GM18858 (cell line): Measurements from ENCODE around the gene LRRC61.
A peak's percentile ranks its signal among the peaks of the same experiment; 100 is the strongest.
"Not testable (repeated sequence)": the region's sequence is repeated elsewhere in the genome, so short reads cannot be mapped to it uniquely, and the experiment has no call there.

ENCODE experiments used
- ATAC-seq: cut with Tn5 transposase; IDR thresholded peaks from one replicate; pipeline ENCODE4 v1.9.1; 2021; ENCODE audit not compliant: unreplicated experiment

LRRC61 gene, protein sequence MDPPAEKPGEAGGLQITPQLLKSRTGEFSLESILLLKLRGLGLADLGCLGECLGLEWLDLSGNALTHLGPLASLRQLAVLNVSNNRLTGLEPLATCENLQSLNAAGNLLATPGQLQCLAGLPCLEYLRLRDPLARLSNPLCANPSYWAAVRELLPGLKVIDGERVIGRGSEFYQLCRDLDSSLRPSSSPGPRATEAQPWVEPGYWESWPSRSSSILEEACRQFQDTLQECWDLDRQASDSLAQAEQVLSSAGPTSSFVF

DNA sequence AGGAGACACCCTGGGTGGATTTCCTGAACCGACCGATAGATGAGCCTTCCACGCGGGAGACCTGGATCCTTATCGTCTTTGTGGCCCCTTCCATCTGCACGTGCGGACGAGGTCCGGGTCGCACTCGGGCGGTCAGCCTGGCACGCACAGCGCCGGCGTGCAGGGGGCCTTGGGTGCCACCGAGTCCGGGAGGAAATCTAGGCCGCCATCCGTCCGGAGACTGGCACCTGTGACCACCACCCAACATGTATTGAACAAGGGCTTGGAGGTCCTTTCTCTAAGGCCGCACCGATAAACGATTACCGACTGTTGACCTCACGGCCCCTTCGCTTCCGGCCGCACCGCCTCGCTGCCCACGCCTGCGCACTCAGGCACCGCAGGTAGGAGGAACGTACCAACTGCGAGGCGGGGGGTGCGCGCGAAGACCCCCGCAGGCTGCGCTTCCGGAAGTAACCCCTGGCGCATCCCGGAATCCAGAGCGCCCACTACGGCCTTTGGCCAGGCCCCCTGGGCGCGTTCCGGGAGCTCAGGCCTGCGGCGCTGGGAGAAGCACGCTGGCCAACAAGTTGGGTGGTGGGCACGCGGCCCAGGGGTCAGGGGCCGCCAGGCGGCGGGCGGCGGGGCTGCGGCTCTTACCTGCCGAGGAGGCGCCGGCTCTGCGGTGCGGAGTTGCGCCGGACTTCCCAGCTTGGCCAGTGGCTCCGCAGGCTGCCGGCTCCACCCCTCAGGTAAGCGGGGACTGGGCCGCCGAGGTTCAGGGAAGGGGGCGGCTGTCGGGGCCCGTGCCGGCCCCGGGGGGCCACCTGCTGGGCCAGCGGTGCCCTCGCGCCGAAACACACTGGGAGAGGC, at the start of gene LRRC61, which contains the start of gene ACTR3C:
TSS of gene LRRC61 (plus strand) at position 523 of the 849 bp plus-strand sequence. CDS start 13,507 bp downstream, outside the sequence.
TSS of gene ACTR3C (minus strand) at position 713 of the 849 bp plus-strand sequence. CDS start 28,249 bp downstream, outside the sequence.
- peak; percentile 31 for ATAC-seq

DNA sequence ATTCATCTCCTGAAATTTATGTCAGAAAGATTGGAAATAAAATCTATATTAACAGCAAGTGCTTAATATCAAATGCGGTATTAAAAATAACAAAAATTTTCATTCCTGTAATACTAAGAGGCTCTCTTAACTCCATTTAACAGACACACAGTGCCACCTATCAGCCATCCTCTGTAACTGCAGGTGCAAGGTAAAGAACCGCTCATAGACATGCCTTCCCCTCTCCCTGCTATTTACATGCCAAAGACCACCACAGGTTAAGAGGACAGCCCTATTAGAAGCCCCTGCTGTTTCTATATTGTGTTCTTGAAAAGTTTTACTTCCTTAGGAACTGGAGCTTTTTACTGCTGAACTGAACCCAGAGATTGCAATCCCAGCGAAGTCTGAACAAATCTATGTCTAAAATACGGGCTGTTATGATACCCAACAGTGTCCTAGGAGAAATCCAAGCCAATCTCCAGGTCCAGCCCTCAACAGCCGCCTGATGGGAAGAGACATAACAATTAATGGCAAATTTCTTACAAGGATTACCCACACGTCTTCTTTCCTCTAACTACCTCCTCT, 46.9 kb upstream of the LRRC61 start:
- ATAC-seq, result not testable (repeated sequence)

DNA sequence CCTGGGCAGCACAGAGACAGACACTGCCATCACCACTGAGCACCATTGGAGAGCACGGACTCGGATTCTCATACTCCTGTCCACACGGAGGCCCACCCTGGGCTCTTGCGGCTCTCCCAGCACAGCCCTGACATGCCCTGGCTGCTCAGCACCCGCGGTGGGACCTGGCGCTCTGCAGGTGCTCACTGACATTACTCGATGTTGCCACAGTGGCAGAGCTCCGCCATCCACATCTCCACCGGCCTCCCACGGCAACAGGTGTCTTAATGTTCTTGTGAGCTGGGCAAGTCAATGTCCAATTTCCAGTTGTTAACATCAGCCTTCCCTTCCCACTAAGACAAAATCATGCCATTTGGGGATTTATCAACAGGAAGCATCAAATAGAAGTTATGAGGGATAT, 44.8 kb upstream of the LRRC61 start:
- ATAC-seq, result not testable (repeated sequence)

DNA sequence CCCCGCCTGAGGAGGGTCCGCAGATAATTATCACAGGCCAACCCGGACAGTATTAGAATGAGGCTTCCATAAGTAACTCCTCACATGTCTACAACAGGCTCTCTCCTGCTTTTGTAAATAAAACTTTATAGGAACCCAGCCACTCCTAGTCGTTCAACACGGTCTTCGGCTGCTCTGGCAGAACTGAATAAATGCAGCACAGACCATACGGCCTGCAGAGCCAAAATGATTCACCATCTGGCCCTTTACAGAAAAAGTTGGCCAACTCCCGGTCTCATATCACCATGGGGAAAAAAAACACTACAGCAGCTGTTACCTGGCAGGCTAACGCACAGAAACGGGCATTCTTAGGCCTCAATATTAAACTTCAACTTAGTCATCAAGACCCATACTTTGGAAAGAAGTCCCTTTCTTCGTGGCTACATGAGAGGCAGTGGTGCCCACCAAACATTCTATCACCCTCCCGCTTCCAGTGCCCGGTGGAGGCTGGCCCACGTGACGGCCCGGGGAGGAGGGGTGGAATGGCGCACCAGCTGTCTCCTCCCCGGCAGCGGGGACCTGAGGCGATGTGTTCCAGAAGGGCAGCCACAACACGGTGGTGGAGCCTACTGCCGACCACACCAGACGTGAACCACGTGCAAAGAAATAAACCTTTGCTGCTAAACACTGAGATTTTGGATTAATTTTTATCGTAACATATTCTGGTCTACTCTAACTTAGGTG, 41.3 kb upstream of the LRRC61 start:
- not testable (repeated sequence) for ATAC-seq

DNA sequence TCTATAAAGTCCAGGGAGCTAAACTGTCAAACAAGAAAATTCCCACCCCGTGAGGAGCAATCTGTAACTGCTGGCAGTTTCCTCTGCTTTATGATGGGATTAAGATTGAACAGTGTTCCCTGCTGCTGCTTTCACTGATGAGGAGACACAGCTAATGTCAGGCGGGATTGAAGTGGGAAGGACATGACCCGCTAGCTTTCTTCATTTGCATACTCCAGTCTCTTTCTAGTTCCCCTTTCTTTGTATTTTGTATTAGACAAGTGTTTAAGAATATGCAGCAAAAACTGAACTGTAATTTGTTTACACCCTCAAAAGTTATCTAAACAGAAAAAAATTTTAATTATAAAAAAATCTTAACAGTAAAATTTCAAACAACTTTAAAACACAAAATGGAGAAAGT, 40.0 kb upstream of the LRRC61 start:
- ATAC-seq, result not testable (repeated sequence)

DNA sequence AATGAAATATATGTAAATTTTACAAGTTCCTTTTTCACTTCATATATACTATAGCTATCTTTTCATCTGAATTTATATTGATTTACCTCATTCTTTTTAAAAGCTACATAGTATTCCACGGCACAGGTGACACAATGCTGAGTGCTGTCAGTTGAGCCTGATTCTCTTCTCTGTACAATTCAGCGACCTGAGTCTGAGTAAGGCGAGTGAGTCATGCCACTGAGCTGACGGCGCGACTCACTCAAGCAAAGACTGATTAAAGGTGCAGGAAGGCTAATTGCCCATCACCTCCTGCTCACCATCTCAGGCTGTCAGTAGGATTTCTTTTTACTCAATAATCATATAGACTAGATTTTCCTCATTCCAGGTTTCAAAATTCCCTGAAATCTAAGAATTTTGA, 39.5 kb upstream of the LRRC61 start:
- ATAC-seq, result not testable (repeated sequence)

DNA sequence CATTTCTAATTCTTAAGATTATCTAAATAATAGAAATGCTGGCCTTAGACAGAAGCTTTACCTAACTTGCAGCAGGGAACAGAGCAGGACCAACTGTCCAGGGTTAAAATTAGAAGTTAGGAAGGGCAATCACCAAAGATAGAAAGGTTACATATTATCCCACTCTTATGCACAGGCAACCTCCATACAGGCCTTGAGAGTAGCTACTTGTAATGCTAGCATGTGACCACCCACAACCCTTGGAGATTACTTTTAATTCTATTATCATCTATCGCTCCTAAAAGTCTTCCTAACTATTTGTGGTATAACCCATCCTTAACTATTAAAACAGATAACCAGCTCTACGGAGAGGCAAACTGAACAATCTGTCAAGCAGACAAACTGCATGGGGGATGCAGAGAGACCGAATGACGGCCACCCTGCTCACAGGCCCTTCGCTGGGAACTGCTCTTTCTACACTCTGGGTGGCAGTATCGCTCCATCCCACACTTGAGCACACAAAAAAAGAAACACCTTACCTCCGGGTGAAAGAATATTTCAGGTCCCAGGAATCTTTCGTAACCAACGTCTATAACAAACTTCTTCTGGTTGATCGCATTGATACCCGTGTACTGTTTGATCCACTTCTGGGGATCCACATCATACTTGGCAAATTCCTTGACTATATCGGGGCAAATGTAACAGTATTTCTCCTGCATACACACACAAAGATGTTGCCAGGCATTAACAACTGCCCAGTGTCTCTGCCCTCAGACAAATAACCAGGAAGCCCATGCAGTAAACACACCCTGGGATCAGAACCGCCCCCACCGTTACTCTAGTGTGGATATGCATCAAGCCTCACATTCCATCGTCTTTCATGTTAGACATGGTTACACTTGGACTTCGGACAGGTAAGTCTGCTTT, 37.1 kb upstream of the LRRC61 start:
- ATAC-seq, result not testable (repeated sequence)

DNA sequence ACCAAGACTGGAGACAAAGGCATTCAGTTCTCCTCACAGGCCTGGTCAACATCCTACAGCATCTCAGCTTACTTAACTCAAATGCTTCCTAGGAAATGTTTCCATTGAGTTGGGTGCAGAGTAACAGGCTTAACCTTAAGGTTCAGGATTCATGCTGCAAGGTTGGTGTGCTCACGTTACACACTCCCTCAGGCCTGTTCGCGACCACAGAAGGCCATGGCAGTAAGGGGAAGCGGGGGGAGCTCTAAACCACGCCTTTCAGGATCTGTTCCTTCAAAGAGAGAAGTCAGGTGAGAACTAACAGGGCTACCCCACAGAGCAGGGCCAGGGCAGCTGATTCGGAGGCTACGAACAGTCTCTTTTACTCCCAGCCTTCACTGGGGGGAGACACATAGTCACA, 35.3 kb upstream of the LRRC61 start:
- not testable (repeated sequence) for ATAC-seq

DNA sequence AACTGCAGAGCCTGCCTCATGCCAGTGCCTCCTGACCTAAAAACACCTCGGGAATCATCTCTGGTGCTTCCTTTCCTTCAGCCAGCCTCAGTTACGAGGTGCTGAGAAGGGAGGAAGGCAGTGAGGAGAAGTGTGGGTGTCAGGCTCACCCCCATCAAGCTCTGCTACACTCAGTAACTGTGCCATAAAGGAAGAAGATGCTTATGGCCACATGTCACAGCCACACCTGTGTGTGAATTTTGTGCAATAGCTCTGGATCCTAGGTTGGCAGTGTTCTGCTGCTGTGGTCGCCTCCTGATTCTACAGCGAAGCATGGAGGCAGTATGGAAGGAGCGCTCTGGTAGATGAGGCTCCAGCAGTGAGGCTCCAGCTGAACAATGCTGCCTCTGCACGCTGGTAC, 34.3 kb upstream of the LRRC61 start:
- not testable (repeated sequence) for ATAC-seq

DNA sequence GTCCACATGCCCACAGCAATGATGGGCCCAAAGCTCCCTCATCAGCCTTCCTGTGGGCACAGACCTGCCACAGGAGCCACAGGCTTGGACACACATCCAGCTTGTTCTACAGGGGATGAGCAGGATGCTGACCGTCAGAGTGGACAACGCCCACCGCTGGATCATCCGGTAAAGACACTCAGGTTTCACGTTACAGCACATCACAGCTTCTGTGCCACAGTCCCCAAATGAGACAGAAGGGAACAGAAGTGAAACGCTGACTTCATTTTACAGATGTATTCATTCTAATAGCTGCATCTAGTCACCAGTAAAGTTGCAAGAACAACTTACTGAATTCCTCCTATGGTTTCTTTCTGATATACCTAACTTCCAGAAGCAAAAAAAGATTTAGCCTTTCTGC, 32.8 kb upstream of the LRRC61 start:
- not testable (repeated sequence) for ATAC-seq

DNA sequence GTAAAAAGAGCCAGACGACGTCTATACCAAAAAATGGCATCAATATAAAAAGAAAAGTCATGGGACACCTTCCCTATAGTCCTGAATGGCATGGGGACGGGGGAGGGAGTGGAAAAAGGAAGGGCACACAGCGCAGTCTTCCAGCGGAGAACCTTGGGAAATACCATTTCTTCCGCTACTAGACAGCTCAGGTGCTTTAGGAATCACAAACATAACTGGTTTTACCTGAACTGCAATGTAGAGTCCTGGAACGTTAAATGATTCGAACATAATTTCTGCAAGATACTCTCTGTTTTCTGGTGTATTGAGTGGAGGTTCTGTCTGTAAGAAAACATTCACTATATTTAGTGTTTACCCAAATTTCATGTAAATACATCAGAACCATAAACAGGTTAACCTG, 28.1 kb upstream of the LRRC61 start:
- not testable (repeated sequence) for ATAC-seq

DNA sequence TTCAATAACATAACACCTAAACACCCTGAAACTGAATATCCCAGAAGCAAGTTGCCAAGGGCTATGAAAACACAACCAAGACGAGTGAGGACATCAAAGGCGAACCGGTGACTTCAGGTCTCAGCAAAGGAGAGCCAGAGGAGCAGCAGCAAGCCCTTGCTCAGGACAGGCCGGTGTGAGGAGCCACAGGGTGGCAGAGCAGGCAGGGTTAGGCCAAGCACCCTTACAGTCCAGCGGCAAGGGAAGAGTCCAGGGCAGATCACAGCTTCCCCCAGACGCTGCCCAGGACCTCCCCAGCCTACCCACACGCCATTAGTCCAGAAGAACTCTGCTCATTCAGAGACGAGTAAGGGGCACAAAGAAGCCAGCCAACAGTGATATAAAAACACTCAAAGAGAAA, 27.5 kb upstream of the LRRC61 start:
- ATAC-seq, result not testable (repeated sequence)

DNA sequence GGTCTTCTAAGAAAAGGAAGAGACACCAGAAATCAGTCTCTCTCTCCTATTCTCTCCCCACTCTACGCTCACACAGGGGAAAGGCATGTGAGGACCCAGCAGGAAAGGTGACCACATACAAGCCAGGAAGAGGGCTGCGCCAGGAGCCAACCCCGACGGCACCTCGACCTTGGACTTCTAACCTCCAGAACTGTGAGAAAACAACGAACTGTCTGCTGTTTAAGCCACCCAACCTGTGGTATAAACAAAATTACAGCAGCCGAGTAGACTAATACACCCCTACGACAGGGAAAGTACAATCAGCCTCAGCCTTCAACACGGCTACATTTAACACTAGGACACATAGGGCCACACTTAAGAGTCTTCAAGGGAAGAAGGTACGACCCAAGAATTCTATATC, 26.4 kb upstream of the LRRC61 start:
- ATAC-seq, result not testable (repeated sequence)

DNA sequence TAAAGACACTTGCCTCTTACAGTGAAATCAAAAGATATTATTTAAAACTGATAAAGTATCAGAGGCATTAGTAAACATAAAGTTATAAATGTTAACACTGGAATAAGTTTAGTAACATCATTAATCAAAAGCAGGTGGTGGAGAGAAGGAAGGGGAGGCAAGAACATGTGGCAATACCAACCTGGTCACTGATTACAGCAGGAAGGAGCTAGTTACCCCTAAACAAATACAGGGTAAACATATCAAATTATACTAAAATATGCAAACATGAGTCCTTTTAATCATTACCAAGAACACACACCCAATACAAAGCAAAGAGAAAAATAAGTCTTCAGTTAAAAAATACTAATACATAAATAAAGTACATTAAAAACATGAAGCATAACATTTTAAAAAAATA, 25.2 kb upstream of the LRRC61 start:
- not testable (repeated sequence) for ATAC-seq

DNA sequence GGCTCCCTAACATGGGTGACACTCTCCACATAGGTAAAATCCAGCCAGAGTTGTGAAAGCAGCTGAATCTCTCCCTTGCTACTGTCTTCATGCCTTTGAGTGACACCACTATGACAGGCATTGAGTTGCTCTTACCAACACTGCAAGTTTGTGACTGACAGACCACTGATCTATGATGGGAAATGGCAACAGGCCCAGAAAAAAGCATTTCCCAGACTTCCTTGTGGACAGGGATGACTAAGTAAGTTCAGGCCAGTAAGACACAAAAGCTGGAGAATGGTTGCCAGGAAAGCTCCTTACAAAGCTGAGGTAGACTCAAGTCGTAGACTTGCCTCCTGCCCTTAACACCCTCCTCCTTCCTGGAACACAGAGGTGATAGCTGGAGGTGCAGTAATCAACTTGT, 20.2 kb upstream of the LRRC61 start:
- not testable (repeated sequence) for ATAC-seq

DNA sequence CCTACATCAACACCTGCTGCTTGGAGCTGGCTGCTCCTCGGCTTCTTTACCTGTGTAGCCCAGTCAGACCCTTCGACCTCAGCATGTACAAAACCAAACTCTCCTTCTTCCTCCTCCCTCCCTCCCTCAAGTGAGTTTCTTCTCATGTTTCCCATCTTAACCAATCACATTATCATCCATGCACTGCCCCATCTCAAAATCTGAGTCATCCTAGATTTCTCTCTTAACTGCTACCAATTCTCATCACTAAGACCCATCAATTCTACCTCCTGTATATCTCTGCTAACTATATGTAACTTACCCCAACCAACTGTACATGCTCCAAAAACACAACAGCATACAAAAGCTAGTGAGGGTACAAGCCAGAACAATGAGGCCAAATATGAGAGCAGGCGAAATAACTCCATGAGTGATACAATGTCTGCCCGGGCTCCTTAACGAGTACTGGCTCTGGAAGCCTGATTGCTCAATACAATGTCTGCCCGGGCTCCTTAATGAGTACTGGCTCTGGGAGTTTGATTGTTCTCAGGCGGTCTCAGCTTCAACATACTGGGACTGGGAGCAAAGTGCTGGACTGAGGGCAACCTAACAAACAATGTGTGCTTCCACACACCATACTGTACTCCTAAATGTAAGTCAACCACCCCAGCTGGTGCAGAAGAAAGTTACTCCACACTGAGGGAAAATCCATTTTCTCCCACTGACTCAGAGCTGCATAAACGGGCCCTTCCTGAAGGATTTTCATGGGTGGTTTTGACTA, 18.5 kb upstream of the LRRC61 start:
- not testable (repeated sequence) for ATAC-seq

DNA sequence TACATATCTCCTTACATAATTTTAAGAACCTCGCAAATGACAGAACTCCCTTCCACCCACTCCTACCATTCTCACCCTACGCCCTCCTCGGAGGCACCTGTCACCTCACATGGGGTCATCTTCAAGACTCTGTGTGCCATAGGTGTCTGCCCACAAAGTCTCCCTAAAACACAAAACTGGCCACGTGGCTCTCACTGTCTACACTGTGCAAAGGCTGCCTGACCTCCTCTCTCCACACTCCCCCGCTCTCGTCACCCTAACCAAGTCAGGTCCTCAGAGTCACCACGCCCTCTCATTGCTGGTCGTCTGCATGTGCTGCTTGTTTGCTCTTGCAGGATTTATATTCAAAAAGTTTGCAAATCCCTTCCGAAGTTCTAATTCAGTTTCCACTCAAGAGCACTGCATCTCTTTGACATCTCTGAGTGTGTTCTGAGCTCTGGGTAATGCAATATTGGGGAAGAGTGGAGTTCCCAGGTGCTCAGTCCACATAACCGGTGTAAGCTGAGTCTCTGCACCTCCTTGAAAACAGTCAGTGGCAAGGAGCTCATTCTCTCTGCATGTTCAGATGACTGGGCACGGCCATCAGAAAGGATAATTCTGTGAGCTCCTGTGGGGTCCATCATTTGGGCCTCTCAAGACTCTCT, 17.8 kb upstream of the LRRC61 start:
- ATAC-seq, result not testable (repeated sequence)

DNA sequence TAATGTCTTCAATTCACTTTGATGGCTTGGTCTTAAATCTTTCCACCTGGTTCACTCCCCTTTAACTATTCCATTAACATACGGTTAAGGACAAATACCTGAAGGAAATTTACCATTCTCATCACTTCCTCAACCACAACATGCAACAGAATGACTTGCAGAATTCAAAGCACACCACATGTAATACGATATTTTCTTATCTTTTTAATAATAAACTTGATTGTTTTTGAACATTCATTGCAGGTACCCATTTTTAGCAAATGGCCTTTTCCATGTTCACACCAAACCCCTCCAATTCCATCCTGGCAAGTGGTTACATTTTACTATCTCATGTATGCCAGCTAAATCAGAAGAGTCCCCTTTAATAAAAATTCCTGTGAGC, 17.3 kb upstream of the LRRC61 start:
- not testable (repeated sequence) for ATAC-seq

DNA sequence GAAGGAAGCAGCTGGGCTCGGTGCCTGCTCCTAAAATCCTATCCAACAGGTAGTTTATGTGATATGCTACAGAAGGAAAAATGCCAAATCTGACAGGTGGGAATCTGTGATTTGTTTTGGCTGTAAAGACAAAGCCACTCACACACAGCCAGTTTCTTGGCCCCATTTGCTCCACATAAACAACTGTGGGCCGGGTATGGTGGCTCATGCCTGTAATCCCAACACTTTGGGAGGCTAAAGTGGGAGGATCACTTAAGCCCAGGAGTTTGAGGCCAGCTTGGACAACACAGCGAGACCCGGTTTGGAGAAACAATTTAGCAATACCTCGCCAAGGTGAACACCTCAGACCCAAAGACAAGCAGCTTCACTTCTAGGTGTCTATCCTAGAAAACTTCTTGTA, 16.8 kb upstream of the LRRC61 start:
- not testable (repeated sequence) for ATAC-seq
